ENCODE data around the gene MYO1D.

MYO1D gene

GRCh38 chr17:32568705-32569104, 308.2 kb downstream of the MYO1D start:
- DNase-seq (ENCODE audit: low read depth), result no peak
- H3K4me3 ChIP-seq (ENCODE audit: low read depth, low read length), result no peak overlapping the region

- DNase-seq (ENCODE audit: low read depth), result no peak
- H3K4me3 ChIP-seq (ENCODE audit: low read depth, low read length), result no peak overlapping the region
Observed at GRCh38 chr17:32567511-32567910, 309.4 kb downstream of the MYO1D start.

GRCh38 chr17:32567086-32567485, 309.8 kb downstream of the MYO1D start:
- H3K4me3 ChIP-seq (ENCODE audit: low read depth, low read length), result no peak overlapping the region
- no peak for DNase-seq (ENCODE audit: low read depth)

- no peak for DNase-seq (ENCODE audit: low read depth)
- no peak overlapping the region for H3K4me3 ChIP-seq (ENCODE audit: low read depth, low read length)
Observed at GRCh38 chr17:32566303-32566702, 310.6 kb downstream of the MYO1D start.

- H3K4me3 ChIP-seq (ENCODE audit: low read depth, low read length), result no peak overlapping the region
- DNase-seq (ENCODE audit: low read depth), result no peak
Observed at GRCh38 chr17:32565401-32565800, 311.5 kb downstream of the MYO1D start.

- no peak overlapping the region for H3K4me3 ChIP-seq (ENCODE audit: low read depth, low read length)
- no peak for DNase-seq (ENCODE audit: low read depth)
Observed at GRCh38 chr17:32564325-32564724, 312.6 kb downstream of the MYO1D start.

GRCh38 chr17:32563583-32563982, 313.3 kb downstream of the MYO1D start:
- DNase-seq (ENCODE audit: low read depth), result no peak
- no peak overlapping the region for H3K4me3 ChIP-seq (ENCODE audit: low read depth, low read length)

- no peak for DNase-seq (ENCODE audit: low read depth)
- no peak overlapping the region for H3K4me3 ChIP-seq (ENCODE audit: low read depth, low read length)
Observed at GRCh38 chr17:32558997-32559650, 317.8 kb downstream of the MYO1D start.

- H3K4me3 ChIP-seq (ENCODE audit: low read depth, low read length), result no peak overlapping the region
- DNase-seq (ENCODE audit: low read depth), result no peak
Observed at GRCh38 chr17:32558326-32558955, 318.5 kb downstream of the MYO1D start.

- no peak for DNase-seq (ENCODE audit: low read depth)
- no peak overlapping the region for H3K4me3 ChIP-seq (ENCODE audit: low read depth, low read length)
Observed at GRCh38 chr17:32555611-32556310, 321.2 kb downstream of the MYO1D start.

- no peak for DNase-seq (ENCODE audit: low read depth)
Observed at GRCh38 chr17:32553168-32553567, 323.8 kb downstream of the MYO1D start.

GRCh38 chr17:32552280-32552679, 324.6 kb downstream of the MYO1D start:
- H3K4me3 ChIP-seq (ENCODE audit: low read depth, low read length), result no peak overlapping the region
- no peak for DNase-seq (ENCODE audit: low read depth)

More at GRCh38 chr17:32553168-32553567, 323.8 kb downstream of the MYO1D start:
- no peak overlapping the region for H3K4me3 ChIP-seq (ENCODE audit: low read depth, low read length)

- H3K4me3 ChIP-seq (ENCODE audit: low read depth, low read length), result no peak overlapping the region
- DNase-seq (ENCODE audit: low read depth), result peak; percentile 15
Observed at GRCh38 chr17:32551186-32551955, 325.6 kb downstream of the MYO1D start.

- H3K4me3 ChIP-seq (ENCODE audit: low read depth, low read length), result no peak overlapping the region
- no peak for DNase-seq (ENCODE audit: low read depth)
Observed at GRCh38 chr17:32549559-32549958, 327.4 kb downstream of the MYO1D start.

- DNase-seq (ENCODE audit: low read depth), result no peak
- no peak overlapping the region for H3K4me3 ChIP-seq (ENCODE audit: low read depth, low read length)
Observed at GRCh38 chr17:32546031-32546444, 330.9 kb downstream of the MYO1D start.

- DNase-seq (ENCODE audit: low read depth), result no peak
- H3K4me3 ChIP-seq (ENCODE audit: low read depth, low read length), result no peak overlapping the region
Observed at GRCh38 chr17:32542186-32542585, 334.7 kb downstream of the MYO1D start.

GRCh38 chr17:32541640-32542039, 335.3 kb downstream of the MYO1D start:
- no peak for DNase-seq (ENCODE audit: low read depth)
- H3K4me3 ChIP-seq (ENCODE audit: low read depth, low read length), result no peak overlapping the region

GRCh38 chr17:32536736-32537643, 339.9 kb downstream of the MYO1D start:
- H3K4me3 ChIP-seq (ENCODE audit: low read depth, low read length), result no peak overlapping the region
- DNase-seq (ENCODE audit: low read depth), result no peak

- H3K4me3 ChIP-seq (ENCODE audit: low read depth, low read length), result no peak overlapping the region
- no peak for DNase-seq (ENCODE audit: low read depth)
Observed at GRCh38 chr17:32533296-32533695, 343.6 kb downstream of the MYO1D start.

Data from skeletal muscle cell (primary cell).